Chondrocyte (in vitro differentiated cells): ENCODE data around the gene SMOC2. TPM values are rescaled to one million over a fixed set of nuclear protein-coding genes. Genes with fewer than 3 reads are reported as not detected.

Source experiments
- DNase-seq: peaks from one replicate; pipeline ENCODE4 v3.0.0; 2021; ENCODE audit warnings: mixed read lengths, low spot score
- H3K27ac Mint-ChIP-seq: one replicate; pipeline ENCODE4 v1.8.0; 2021; ENCODE audit warnings: mild to moderate bottlenecking, moderate library complexity, mixed read lengths; ENCODE audit not compliant: unreplicated experiment
- H3K27me3 Mint-ChIP-seq: 2 replicates; pipeline ENCODE4 v1.8.0; 2021; ENCODE audit warnings: low read depth, mixed read lengths
- H3K36me3 Mint-ChIP-seq: 2 replicates; pipeline ENCODE4 v1.8.0; 2021; ENCODE audit warnings: low read depth, mixed read lengths
- H3K4me1 Mint-ChIP-seq: 2 replicates; pipeline ENCODE4 v1.8.0; 2021; ENCODE audit warnings: low read depth, mild to moderate bottlenecking, mixed read lengths
- H3K4me3 Mint-ChIP-seq: one replicate; pipeline ENCODE4 v1.8.0; 2021; ENCODE audit warnings: mild to moderate bottlenecking, moderate library complexity, mixed read lengths; ENCODE audit not compliant: unreplicated experiment
- H3K9me3 Mint-ChIP-seq: 2 replicates; pipeline ENCODE4 v1.8.0; 2021; ENCODE audit warnings: low read depth, mixed read lengths
- CTCF ChIP-seq: fragments of 200-600 bp; sonication (generic); IDR thresholded peaks from 2 replicates; pipeline ENCODE4 v1.5.0; 2021; ENCODE audit warnings: antibody characterized with exemption, mild to moderate bottlenecking, moderate library complexity
- total RNA-seq: library from RNA; stranded (reverse); gene quantifications from 3 replicates; pipeline ENCODE4 v1.2.1, GENCODE V29; 2021

Gene SMOC2
- total RNA-seq, 1 donor from 2014 or later, result 148 TPM

- H3K27ac Mint-ChIP-seq, result no peak overlapping the region
- H3K4me3 Mint-ChIP-seq, result no peak overlapping the region
- H3K4me1 Mint-ChIP-seq, result peaks cover 9% of the 10 kb centered on the region
- TF ChIP-seq CTCF, result no peak
- peaks cover 10% of the 10 kb centered on the region for H3K9me3 Mint-ChIP-seq
- H3K27me3 Mint-ChIP-seq, result peaks cover 4% of the 10 kb centered on the region
- no peak for DNase-seq
- no peaks in the 10 kb centered on the region for H3K36me3 Mint-ChIP-seq
Measured at GRCh38 chr6:168695701-168696100, 254.7 kb downstream of the SMOC2 start.

- Mint-ChIP-seq H3K27ac (no peak overlapping the region), H3K9me3 (peaks cover 7% of the 10 kb centered on the region), H3K4me1 (peaks cover 19% of the 10 kb centered on the region), H3K27me3 (peaks cover 8% of the 10 kb centered on the region), H3K36me3 (no peaks in the 10 kb centered on the region), H3K4me3 (no peak overlapping the region)
- TF ChIP-seq CTCF, result no peak
- no peak for DNase-seq
Measured at GRCh38 chr6:168698923-168699322, 257.9 kb downstream of the SMOC2 start.

DNA sequence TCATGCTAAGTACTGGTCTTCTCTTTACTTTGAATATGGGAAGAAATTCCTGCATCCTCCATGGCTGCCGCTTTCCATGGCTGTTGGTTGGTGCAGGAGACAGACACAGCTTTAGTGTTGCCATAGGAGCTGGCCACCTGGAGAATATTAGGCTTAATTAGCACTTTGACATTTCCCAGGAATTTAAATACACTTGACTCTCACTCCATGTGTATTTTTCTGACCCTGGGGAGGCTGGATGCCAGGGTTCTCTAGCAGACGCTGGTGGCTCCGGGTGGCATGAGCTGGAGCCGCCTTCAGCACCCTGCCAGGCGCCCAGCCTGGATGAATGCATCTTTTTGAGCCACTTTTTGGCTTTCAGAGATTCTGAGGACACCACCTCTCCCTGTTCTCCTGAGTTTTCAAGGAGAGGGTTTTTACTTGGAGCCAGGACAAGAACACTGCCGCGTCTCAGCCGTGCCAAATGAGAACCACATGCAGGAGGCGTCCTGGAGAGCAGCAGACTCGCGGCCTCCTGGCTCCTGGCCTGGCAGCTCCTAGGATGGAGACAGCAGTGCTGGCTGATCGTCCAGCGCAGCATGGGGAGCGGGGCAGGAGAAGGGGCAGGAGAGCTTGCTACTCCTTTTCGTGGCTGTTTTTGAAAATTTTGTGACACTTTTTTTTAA lies 258.8 kb downstream of the SMOC2 start:
- no peak for TF ChIP-seq CTCF
- H3K36me3 Mint-ChIP-seq, result no peaks in the 10 kb centered on the region
- no peak overlapping the region for H3K27ac Mint-ChIP-seq
- DNase-seq, result no peak
- peaks cover 25% of the 10 kb centered on the region for H3K4me1 Mint-ChIP-seq
- no peak overlapping the region for H3K4me3 Mint-ChIP-seq
- peaks cover 2% of the 10 kb centered on the region for H3K9me3 Mint-ChIP-seq
- H3K27me3 Mint-ChIP-seq, result peaks cover 8% of the 10 kb centered on the region

GRCh38 chr6:168700880-168701279 lies 259.9 kb downstream of the SMOC2 start:
- no peak overlapping the region for H3K27ac Mint-ChIP-seq
- H3K27me3 Mint-ChIP-seq, result peaks cover 8% of the 10 kb centered on the region
- peaks cover 25% of the 10 kb centered on the region for H3K4me1 Mint-ChIP-seq
- H3K9me3 Mint-ChIP-seq, result peaks cover 2% of the 10 kb centered on the region
- no peak for DNase-seq
- TF ChIP-seq CTCF, result no peak
- no peaks in the 10 kb centered on the region for H3K36me3 Mint-ChIP-seq
- no peak overlapping the region for H3K4me3 Mint-ChIP-seq

- no peak for TF ChIP-seq CTCF
- no peak for DNase-seq
- peaks cover 5% of the 10 kb centered on the region for H3K27me3 Mint-ChIP-seq
- H3K4me3 Mint-ChIP-seq, result no peak overlapping the region
- peak overlapping the region; percentile 12 for H3K27ac Mint-ChIP-seq
- peaks cover 41% of the 10 kb centered on the region for H3K4me1 Mint-ChIP-seq
- H3K9me3 Mint-ChIP-seq, result no peaks in the 10 kb centered on the region
- no peaks in the 10 kb centered on the region for H3K36me3 Mint-ChIP-seq
Measured at GRCh38 chr6:168703990-168704389, 263.0 kb downstream of the SMOC2 start.
